Stomach (tissue), 9 donors: ENCODE results near the gene SMIM22. TPM values are rescaled to one million over a fixed set of nuclear protein-coding genes. Genes with fewer than 3 reads are reported as not detected.

ENCODE experiments used
- DNase-seq, 2 donors: peaks; one replicate each; pipeline versions ENCODE4 v3.0.0 to v3.0.0-alpha.2; 2013 to 2019
- H3K27ac ChIP-seq, 5 donors: fragments of 200-600 bp in 4 of 5; sonication (generic) in 4 of 5; one replicate each; pipeline ENCODE4 v1.5.1; 2013 to 2019; ENCODE audit warnings: mild to moderate bottlenecking in 1 of 5, moderate library complexity in 1 of 5
- H3K27me3 ChIP-seq, 3 donors: fragments of 200-600 bp; sonication (generic); one replicate each; pipeline ENCODE4 v1.5.1; 2017 to 2019; ENCODE audit warnings: mixed run types in 1 of 3
- H3K36me3 ChIP-seq, 4 donors: fragments of 200-600 bp; sonication (generic); 1 replicate in 3 of 4; 2 replicates in 1 of 4; pipeline ENCODE4 v1.5.1; 2016 to 2019
- H3K4me1 ChIP-seq, 4 donors: fragments of 200-600 bp; sonication (generic); one replicate each; pipeline ENCODE4 v1.5.1; 2016 to 2019
- H3K4me3 ChIP-seq, 4 donors: fragments of 200-600 bp; sonication (generic) in 3 of 4; one replicate each; pipeline ENCODE4 v1.5.1; 2016 to 2019; ENCODE audit warnings: mild to moderate bottlenecking in 1 of 4
- H3K9me3 ChIP-seq, 4 donors: fragments of 200-600 bp; sonication (generic); one replicate each; pipeline ENCODE4 v1.5.1; 2016 to 2019
- EP300 ChIP-seq: sonication (generic); formaldehyde crosslinking; IDR thresholded peaks from one replicate; pipeline ENCODE4 v1.6.1; 2017; ENCODE audit warnings: antibody characterized with exemption
- POLR2A ChIP-seq, 4 donors: fragments of 450-650 bp; IDR thresholded peaks; one replicate each; pipeline ENCODE4 v1.6.1; 2016; ENCODE audit warnings: antibody characterized with exemption in 4 of 4, control low read depth in 2 of 4, mild to moderate bottlenecking in 1 of 4, moderate library complexity in 1 of 4
- POLR2AphosphoS5 ChIP-seq, 3 donors: sonication (generic); formaldehyde crosslinking; IDR thresholded peaks; one replicate each; pipeline ENCODE4 v1.6.1; 2016; ENCODE audit warnings: antibody characterized with exemption in 3 of 3
- WGBS, 5 donors: extraction: QIAGEN DNeasy Blood & Tissue Kit in 3 of 5; methylation state at CpG; one replicate each; pipeline versions ENCODE4 v1.1.5 to v1.1.7; 2013 to 2018; 5-methylcytosine and 5-hydroxymethylcytosine counted together
- intact Hi-C: fragments of 100-400 bp; cut with DNase I; formaldehyde crosslinking; loops from one replicate; pipeline ENCODE4 v1.15.1; 2023; ENCODE audit warnings: low total_unique reads
- polyA plus RNA-seq, 3 donors: library from polyadenylated mRNA; stranded (reverse); fragments of 200-250 nt; gene quantifications; one replicate each; pipeline ENCODE4 v1.2.3, GENCODE V29; 2013
- total RNA-seq, 5 donors: library from RNA; depleted of rRNA; stranded (reverse); fragments of >200 nt; gene quantifications; one replicate each; pipeline versions ENCODE4 v1.1.0 to v1.2.3, GENCODE V29; 2014 to 2016
- TF ChIP-seq, protein P1 (sequence below), 7 experiments: fragments of 450-650 bp in 4 of 7; fragments of 200-600 bp in 3 of 7; sonication (generic) in 3 of 7; IDR thresholded peaks; one replicate each; pipeline ENCODE4 v1.5.1; 2016 to 2019; ENCODE audit warnings: antibody characterized with exemption in 7 of 7, control low read depth in 2 of 7, mild to moderate bottlenecking in 1 of 7
- donor health status: healthy with polysubstance abuse.
- donor health status: Bipolar disorder and iron deficiency.
- donor health status: healthy.

Gene SMIM22
- total and polyA plus RNA-seq, 8 donors = 20.5 to 1,027 (median 391) TPM

DNA sequence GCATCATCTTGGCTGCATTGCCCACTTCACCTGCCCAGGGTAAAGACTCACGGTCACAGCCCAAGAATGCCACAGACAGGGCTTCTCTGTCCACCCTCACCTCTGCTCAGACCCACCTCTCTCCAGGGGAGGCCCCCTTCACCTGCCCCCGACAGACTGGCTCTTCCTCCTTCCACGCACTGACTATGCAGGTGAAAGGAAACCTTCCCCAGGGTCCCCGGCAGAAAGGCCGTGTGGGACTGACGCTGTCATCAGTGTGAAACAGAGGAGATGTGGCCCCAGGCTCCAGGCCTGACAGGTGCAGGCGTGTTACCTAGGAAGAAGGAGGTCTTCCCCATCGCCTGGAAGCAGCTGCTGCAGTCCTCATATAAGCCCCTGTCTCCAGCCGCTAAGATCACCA lies 16.6 kb downstream of the SMIM22 start:
- H3K4me1 ChIP-seq = peaks cover 0 to 22% (median 14%) of the 10 kb centered on the region in 4 donors
- DNase-seq = no peak
- intact Hi-C loops = no loop called here
- TF ChIP-seq POLR2AphosphoS5 (IDR thresholded peaks at IDR 0.05) (no peak), POLR2A (IDR thresholded peaks at IDR 0.05) (no peak), EP300 (no peak)
- TF ChIP-seq, protein P1, sequence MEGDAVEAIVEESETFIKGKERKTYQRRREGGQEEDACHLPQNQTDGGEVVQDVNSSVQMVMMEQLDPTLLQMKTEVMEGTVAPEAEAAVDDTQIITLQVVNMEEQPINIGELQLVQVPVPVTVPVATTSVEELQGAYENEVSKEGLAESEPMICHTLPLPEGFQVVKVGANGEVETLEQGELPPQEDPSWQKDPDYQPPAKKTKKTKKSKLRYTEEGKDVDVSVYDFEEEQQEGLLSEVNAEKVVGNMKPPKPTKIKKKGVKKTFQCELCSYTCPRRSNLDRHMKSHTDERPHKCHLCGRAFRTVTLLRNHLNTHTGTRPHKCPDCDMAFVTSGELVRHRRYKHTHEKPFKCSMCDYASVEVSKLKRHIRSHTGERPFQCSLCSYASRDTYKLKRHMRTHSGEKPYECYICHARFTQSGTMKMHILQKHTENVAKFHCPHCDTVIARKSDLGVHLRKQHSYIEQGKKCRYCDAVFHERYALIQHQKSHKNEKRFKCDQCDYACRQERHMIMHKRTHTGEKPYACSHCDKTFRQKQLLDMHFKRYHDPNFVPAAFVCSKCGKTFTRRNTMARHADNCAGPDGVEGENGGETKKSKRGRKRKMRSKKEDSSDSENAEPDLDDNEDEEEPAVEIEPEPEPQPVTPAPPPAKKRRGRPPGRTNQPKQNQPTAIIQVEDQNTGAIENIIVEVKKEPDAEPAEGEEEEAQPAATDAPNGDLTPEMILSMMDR (IDR thresholded peaks at IDR 0.05) = no peak
- H3K27ac ChIP-seq = no peak overlapping the region
- peaks cover 70 to 100% (median 100%) of the 10 kb centered on the region in 4 donors for H3K36me3 ChIP-seq
- no peaks in the 10 kb centered on the region for H3K27me3 ChIP-seq
- no peaks in the 10 kb centered on the region for H3K9me3 ChIP-seq
- 89 to 92% (median 90%) methylated on average over 9 of the region's 9 CpGs for WGBS, 5 donors
- H3K4me3 ChIP-seq = no peak overlapping the region

DNA sequence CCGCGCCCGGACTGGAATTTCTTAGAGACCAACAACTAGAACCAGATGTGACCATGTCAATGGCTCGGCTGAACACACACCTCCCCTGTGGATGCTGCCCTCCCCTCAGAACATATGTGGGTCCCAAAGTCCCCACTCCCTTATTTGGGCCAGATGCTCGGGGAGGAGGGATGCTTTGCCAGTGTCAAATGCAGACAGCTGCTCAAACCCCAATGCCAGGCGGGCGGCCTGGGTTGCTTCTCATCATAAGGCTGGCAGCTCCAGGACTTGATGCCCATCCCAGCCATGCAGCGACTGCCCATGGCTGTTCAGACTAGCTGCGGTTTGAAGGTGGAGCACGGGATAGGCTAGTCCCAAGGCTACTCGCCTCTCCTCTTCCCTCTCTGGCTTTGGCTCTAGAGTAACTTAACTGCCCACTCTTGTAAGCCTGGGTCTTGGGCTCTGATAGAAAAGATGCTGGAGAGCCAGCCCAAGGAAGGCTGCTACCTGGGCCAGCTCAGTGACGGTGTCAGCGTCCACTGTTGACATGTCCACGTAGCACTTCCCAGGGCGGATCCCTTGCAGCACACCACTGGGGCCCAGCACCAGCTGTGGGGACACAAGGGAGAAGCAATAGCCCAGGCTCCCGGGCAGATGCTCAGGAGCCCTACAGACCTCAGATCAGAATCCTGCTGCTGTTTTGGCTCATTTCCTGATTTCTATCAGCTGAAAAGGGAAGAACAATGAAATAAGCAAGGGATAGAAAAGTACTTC lies 18.3 kb downstream of the SMIM22 start:
- Histone ChIP-seq H3K36me3 (peaks cover 66 to 100% (median 100%) of the 10 kb centered on the region in 4 donors), H3K27ac (peak overlapping the region in 4 of 5 donors; percentile 46 to 79 (median 69)), H3K4me1 (peaks cover 0 to 22% (median 14%) of the 10 kb centered on the region in 4 donors), H3K9me3 (no peaks in the 10 kb centered on the region), H3K27me3 (no peaks in the 10 kb centered on the region), H3K4me3 (no peak overlapping the region)
- intact Hi-C loops = no loop called here
- TF ChIP-seq EP300 (no peak), POLR2A (IDR thresholded peaks at IDR 0.05) (no peak), POLR2AphosphoS5 (IDR thresholded peaks at IDR 0.05) (no peak)
- TF ChIP-seq, protein P1 (IDR thresholded peaks at IDR 0.05) = no peak
- no peak for DNase-seq
- 84 to 95% (median 92%) methylated on average over 12 to 16 of the region's 16 CpGs for WGBS, 5 donors

DNA sequence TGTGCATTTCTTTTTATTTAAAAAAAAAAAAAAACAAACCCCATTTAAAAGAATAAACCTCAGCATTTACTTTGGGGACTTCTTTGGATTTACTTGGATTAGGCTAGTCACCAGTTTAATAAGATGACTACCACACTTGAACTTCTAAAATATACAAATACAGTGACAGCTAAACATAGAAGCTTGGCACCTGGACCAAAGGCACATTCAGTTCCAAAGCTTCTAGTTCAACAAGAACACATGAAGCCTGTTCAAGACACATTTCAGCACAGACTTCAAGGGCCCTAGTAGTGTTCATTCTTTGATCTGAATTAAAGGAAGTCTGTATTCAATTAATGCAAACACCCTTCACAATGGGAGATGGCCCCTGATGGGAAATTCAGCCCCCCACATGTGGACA lies 18.9 kb downstream of the SMIM22 start:
- H3K9me3 ChIP-seq = no peaks in the 10 kb centered on the region
- TF ChIP-seq EP300 (no peak), POLR2AphosphoS5 (IDR thresholded peaks at IDR 0.05) (peak in 2 of 3 donors; percentile 49 to 72)
- peaks cover 59 to 100% (median 100%) of the 10 kb centered on the region in 4 donors for H3K36me3 ChIP-seq
- no peaks in the 10 kb centered on the region for H3K27me3 ChIP-seq
- peak overlapping the region in 4 of 5 donors; percentile 46 to 79 (median 66) for H3K27ac ChIP-seq
- H3K4me3 ChIP-seq = no peak overlapping the region
- intact Hi-C loops = no loop called here
- no peak for DNase-seq
- peaks cover 0 to 22% (median 14%) of the 10 kb centered on the region in 4 donors for H3K4me1 ChIP-seq

DNA sequence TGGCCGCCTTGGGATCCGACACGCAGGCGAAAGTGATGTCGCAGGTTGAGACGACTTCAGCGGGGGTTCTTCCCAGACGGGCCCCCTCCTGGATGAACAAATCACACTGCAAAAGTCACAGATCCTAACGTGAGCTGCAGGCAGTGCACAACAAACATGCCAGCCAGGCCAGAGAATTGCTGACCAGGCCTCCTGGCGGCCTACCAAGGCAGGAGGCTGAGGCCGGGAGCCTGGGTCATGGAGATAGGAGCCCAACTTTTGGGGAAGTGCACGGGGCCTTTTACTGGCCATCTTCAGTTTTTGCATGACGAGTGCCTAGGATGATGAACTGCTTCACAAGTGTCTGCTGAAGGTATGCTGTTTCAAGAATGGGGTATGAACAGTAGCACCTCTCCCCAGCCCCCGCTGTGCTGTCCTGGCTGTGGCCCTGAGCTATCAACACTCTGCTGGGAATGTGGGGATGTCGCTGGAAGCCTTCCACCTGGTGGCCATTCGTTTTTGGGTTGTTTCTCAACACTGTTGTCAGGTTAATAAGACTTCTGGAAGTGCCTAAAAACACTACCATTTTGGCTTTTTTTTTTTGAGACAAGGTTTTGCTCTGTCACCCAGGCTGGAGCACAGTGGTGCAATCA lies 19.5 kb downstream of the SMIM22 start:
- Histone ChIP-seq H3K4me1 (peaks cover 0 to 22% (median 14%) of the 10 kb centered on the region in 4 donors), H3K27me3 (no peaks in the 10 kb centered on the region), H3K4me3 (no peak overlapping the region), H3K36me3 (peaks cover 59 to 100% (median 100%) of the 10 kb centered on the region in 4 donors), H3K27ac (peak overlapping the region in 4 of 5 donors; percentile 44 to 77 (median 66)), H3K9me3 (no peaks in the 10 kb centered on the region)
- no peak for DNase-seq
- WGBS, 5 donors = 55 to 82% (median 75%) methylated on average over 10 to 16 of the region's 16 CpGs
- TF ChIP-seq EP300 (no peak), POLR2A (IDR thresholded peaks at IDR 0.05) (no peak), POLR2AphosphoS5 (IDR thresholded peaks at IDR 0.05) (peak in 1 of 3 donors; percentile 21)
- TF ChIP-seq, protein P1 (IDR thresholded peaks at IDR 0.05) = no peak
- intact Hi-C loops = no loop called here
